A549 treated with RU486 at 1 μM for 4 hours (cell line): Measurements from ENCODE around the gene SLC25A51. TPM values are rescaled to one million over a fixed set of nuclear protein-coding genes. Genes with fewer than 3 reads are reported as not detected.

ENCODE experiments used
- total RNA-seq: library from RNA; stranded (reverse); fragments of 200-300 nt; extraction: Qiagen RNA extraction; gene quantifications from 5 replicates; pipeline ENCODE4 v1.2.3, GENCODE V29; 2022; ENCODE audit warnings: low read depth

The SLC25A51 gene
- 16.4 to 20.3 TPM (median 18.8 TPM) in 5 replicates for total RNA-seq

GRCh38 chr9:37903647-37904444, at the start of gene SLC25A51:
Gene SLC25A51, minus strand, starts transcription at chr9:37904127. Its CDS starts 15,577 bp downstream, at chr9:37888550.

Other genes starting within 250 kb of the SLC25A51 start
- gene TRMT10B, start 150.3 kb downstream of the SLC25A51 start, total RNA-seq = 4.8 to 6.3 TPM (median 5.6 TPM) in 5 replicates
- gene EXOSC3, start 119.1 kb downstream of the SLC25A51 start, total RNA-seq = 73.4 to 93.7 TPM (median 85.5 TPM) in 5 replicates
- gene DCAF10, start 103.3 kb downstream of the SLC25A51 start, total RNA-seq = 10.8 to 14.2 TPM (median 11.7 TPM) in 5 replicates
- gene SHB, start 165.1 kb upstream of the SLC25A51 start, total RNA-seq = 37.8 to 61.8 TPM (median 57.7 TPM) in 5 replicates